Mesendoderm (in vitro differentiated cells): ENCODE measurements around the gene VTI1A.

Source experiments
- DNase-seq: peaks from one replicate; pipeline ENCODE4 v3.0.0; 2013
- H2AK5ac ChIP-seq: 2 replicates; pipeline ENCODE4 v1.6.1; 2013; ENCODE audit warnings: low read length, inconsistent platforms
- H2BK120ac ChIP-seq: 2 replicates; pipeline ENCODE4 v1.6.1; 2013; ENCODE audit warnings: low read depth, mild to moderate bottlenecking, low read length, moderate library complexity, mixed read lengths
- H2BK15ac ChIP-seq: replicated peaks from 2 replicates; pipeline ENCODE4 v1.6.1; 2013; ENCODE audit warnings: low read depth, mild to moderate bottlenecking, moderate library complexity
- H2BK5ac ChIP-seq: 2 replicates; pipeline ENCODE4 v1.6.1; 2013; ENCODE audit warnings: low read length, inconsistent platforms
- H3K18ac ChIP-seq: 2 replicates; pipeline ENCODE4 v1.6.1; 2013; ENCODE audit warnings: mild to moderate bottlenecking, low read length, mixed read lengths
- H3K23ac ChIP-seq: one replicate; pipeline ENCODE4 v1.6.1; 2013; ENCODE audit warnings: low read length
- H3K27ac ChIP-seq: 2 replicates; pipeline ENCODE4 v1.5.1; 2013; ENCODE audit warnings: low read depth, mild to moderate bottlenecking, inconsistent platforms, low read length, moderate library complexity
- H3K27me3 ChIP-seq: 2 replicates; pipeline ENCODE4 v1.6.1; 2013; ENCODE audit warnings: low read length, control low read depth, mild to moderate bottlenecking, inconsistent platforms; ENCODE audit not compliant: insufficient read depth, poor library complexity
- H3K36me3 ChIP-seq: 2 replicates; pipeline ENCODE4 v1.6.1; 2013; ENCODE audit warnings: low read length, inconsistent platforms; ENCODE audit not compliant: control insufficient read depth, insufficient read depth
- H3K4ac ChIP-seq: one replicate; pipeline ENCODE4 v1.6.1; 2013; ENCODE audit warnings: low read depth, mild to moderate bottlenecking, low read length, moderate library complexity
- H3K4me1 ChIP-seq: 2 replicates; pipeline ENCODE4 v1.6.1; 2013; ENCODE audit warnings: low read depth, low read length, inconsistent platforms; ENCODE audit not compliant: control insufficient read depth
- H3K4me2 ChIP-seq: 2 replicates; pipeline ENCODE4 v1.6.1; 2013; ENCODE audit warnings: low read length
- H3K4me3 ChIP-seq: 2 replicates; pipeline ENCODE4 v1.5.1; 2013; ENCODE audit warnings: mild to moderate bottlenecking, low read length
- H3K56ac ChIP-seq: one replicate; pipeline ENCODE4 v1.6.1; 2013; ENCODE audit warnings: low read length
- H3K79me1 ChIP-seq: 2 replicates; pipeline ENCODE4 v1.6.1; 2013; ENCODE audit warnings: low read length, inconsistent platforms
- H3K79me2 ChIP-seq: 2 replicates; pipeline ENCODE4 v1.6.1; 2013; ENCODE audit warnings: mild to moderate bottlenecking, low read length; ENCODE audit not compliant: control insufficient read depth, insufficient read depth
- H3K9ac ChIP-seq: 2 replicates; pipeline ENCODE4 v1.6.1; 2013; ENCODE audit warnings: low read length, inconsistent platforms
- H4K5ac ChIP-seq: one replicate; pipeline ENCODE4 v1.6.1; 2013; ENCODE audit warnings: low read length
- H4K8ac ChIP-seq: one replicate; pipeline ENCODE4 v1.6.1; 2013; ENCODE audit warnings: low read depth, mild to moderate bottlenecking, control low read depth, low read length, moderate library complexity
- WGBS: extraction: QIAGEN DNeasy Blood & Tissue Kit; methylation state at CpG from one replicate; pipeline ENCODE4 v1.1.7; 2013; ENCODE audit warnings: low lambda C conversion rate, missing lambda C conversion rate; ENCODE audit not compliant: insufficient coverage; ENCODE audit errors: extremely low coverage; 5-methylcytosine and 5-hydroxymethylcytosine counted together

The VTI1A gene

GRCh38 chr10:112768121-112768520, 321.1 kb downstream of the VTI1A start:
- Histone ChIP-seq H2AK5ac (no peak overlapping the region), H3K27ac (no peak overlapping the region), H3K79me2 (no peaks in the 10 kb centered on the region), H3K4me2 (no peak overlapping the region), H2BK120ac (no peak overlapping the region), H3K4me1 (peaks cover 10% of the 10 kb centered on the region), H4K8ac (no peak overlapping the region), H3K4ac (no peak overlapping the region), H3K56ac (no peak overlapping the region), H3K4me3 (no peak overlapping the region), H2BK15ac (no peak overlapping the region), H3K36me3 (no peaks in the 10 kb centered on the region), H3K23ac (no peak overlapping the region), H3K18ac (no peak overlapping the region), H3K9ac (no peak overlapping the region), H3K79me1 (no peaks in the 10 kb centered on the region), H4K5ac (no peak overlapping the region), H2BK5ac (no peak overlapping the region), H3K27me3 (no peaks in the 10 kb centered on the region)
- WGBS, result no CpG with 5 or more reads among the region's 7 CpGs
- no peak for DNase-seq

DNA sequence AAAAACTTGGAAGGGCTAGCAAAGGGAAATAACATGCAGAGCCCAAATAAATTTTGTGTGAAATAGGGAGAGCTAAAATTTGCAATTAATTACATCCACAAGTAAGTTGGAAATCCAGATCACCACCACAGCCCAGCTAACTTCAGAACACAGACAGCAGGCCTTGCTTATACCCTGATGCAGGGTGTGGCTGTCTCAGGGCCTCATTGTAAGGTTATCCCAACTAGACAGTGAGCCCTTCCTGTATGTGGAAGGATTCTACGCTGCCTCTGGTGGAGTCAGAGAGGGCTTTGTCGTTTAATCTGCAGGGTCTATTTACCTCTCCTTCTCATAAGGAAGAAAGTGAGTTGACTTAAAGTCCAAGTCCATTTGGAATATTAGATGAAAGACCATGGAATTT, 322.1 kb downstream of the VTI1A start:
- Histone ChIP-seq H3K4me2 (no peak overlapping the region), H3K23ac (no peak overlapping the region), H3K4me3 (no peak overlapping the region), H3K27me3 (no peaks in the 10 kb centered on the region), H3K18ac (no peak overlapping the region), H3K36me3 (no peaks in the 10 kb centered on the region), H4K5ac (no peak overlapping the region), H4K8ac (no peak overlapping the region), H2BK120ac (no peak overlapping the region), H2BK15ac (no peak overlapping the region), H3K9ac (no peak overlapping the region), H2BK5ac (no peak overlapping the region), H3K79me2 (no peaks in the 10 kb centered on the region), H3K56ac (no peak overlapping the region), H2AK5ac (no peak overlapping the region), H3K79me1 (no peaks in the 10 kb centered on the region), H3K4ac (no peak overlapping the region), H3K27ac (no peak overlapping the region), H3K4me1 (peaks cover 10% of the 10 kb centered on the region)
- no peak for DNase-seq
- no CpG with 5 or more reads among the region's 2 CpGs for WGBS

DNA sequence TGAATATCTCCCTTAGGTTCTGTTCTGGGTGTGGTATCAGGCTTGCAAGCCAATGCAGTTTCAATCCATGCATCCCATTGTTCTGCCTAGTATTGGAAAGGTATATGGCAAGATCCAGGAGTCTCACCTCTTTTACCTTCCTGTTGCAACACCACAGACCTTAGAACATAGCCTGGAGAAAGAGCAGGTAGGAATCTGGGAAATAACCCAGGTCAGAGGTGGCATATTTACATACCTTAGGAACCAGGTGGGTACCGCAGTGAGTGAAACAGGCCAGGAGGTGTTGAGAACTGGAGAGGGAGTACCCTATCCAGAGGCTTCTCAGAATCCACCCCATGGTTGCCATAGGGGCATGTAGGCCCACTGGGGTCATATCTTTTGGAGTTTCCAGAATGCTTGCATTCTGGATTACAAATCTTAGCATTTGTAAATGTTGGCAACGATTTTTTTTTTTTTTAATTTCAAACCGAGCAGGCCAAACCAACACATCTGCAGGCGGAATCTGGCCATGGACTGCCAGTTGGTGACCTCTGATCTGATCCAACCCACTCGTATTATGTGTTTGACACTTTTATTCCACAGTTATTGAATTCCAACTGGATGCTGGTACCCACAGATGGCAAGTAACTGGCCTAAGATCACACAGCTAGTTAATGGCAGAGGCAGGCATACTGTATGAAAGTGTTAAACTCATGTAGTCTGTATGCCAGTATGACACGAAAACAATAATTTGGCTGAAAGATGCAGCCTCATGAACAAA, 322.8 kb downstream of the VTI1A start:
- Histone ChIP-seq H3K9ac (no peak overlapping the region), H3K79me2 (no peaks in the 10 kb centered on the region), H4K5ac (no peak overlapping the region), H2AK5ac (no peak overlapping the region), H3K4ac (no peak overlapping the region), H3K27me3 (no peaks in the 10 kb centered on the region), H3K18ac (no peak overlapping the region), H3K56ac (no peak overlapping the region), H4K8ac (no peak overlapping the region), H3K36me3 (no peaks in the 10 kb centered on the region), H3K4me3 (no peak overlapping the region), H2BK5ac (no peak overlapping the region), H3K79me1 (no peaks in the 10 kb centered on the region), H3K4me2 (no peak overlapping the region), H3K27ac (no peak overlapping the region), H3K23ac (no peak overlapping the region), H2BK15ac (no peak overlapping the region), H2BK120ac (no peak overlapping the region), H3K4me1 (peaks cover 10% of the 10 kb centered on the region)
- no peak for DNase-seq
- no CpG with 5 or more reads among the region's 6 CpGs for WGBS

DNA sequence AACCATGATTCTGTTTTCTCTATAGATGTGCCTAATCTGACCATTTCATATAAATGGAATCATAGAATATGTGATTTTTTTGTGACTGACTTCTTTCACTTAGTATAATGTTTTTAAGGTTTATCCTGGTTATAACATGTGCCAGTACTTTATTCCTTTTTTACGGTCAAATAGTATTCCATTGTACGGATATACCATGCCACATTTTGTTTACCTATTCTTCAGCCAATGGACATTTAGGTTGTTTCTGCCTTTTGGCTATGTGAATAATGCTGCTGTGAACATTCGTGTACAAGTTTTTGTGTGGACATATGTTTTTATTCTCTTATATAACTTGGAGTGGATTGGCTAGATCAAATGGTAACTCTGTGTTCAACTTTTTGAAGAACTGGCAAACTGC, 324.7 kb downstream of the VTI1A start:
- H3K9ac ChIP-seq, result no peak overlapping the region
- DNase-seq, result no peak

DNA sequence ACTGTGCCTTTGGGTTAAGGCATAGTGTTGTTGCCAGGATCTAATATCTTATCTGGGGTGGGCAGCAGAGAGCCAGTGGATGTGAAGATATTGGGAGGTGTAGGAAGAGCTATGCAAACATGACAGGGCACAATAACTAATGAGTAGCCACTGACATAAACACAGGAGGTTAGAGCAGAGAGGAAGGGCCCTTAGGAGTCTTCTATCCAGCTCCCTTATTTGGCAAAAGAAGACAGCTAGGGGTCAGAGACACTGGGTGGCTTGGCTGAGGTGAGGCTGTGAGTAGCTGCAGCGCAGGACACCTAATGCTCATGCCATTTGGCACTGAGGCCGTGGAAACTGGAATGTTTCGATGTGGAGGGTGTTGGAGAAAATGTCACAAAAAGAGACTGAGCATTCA, 326.8 kb downstream of the VTI1A start:
- H3K4ac ChIP-seq, result no peak overlapping the region
- H3K56ac ChIP-seq, result no peak overlapping the region
- H3K4me3 ChIP-seq, result no peak overlapping the region
- H3K79me2 ChIP-seq, result no peaks in the 10 kb centered on the region
- H2BK5ac ChIP-seq, result no peak overlapping the region
- H3K4me2 ChIP-seq, result no peak overlapping the region
- no peak overlapping the region for H2BK120ac ChIP-seq
- no peak overlapping the region for H3K27ac ChIP-seq
- H3K36me3 ChIP-seq, result no peaks in the 10 kb centered on the region
- no peak overlapping the region for H3K9ac ChIP-seq
- H4K8ac ChIP-seq, result no peak overlapping the region
- H3K23ac ChIP-seq, result no peak overlapping the region
- no peak overlapping the region for H3K18ac ChIP-seq
- no CpG with 5 or more reads among the region's 3 CpGs for WGBS
- no peaks in the 10 kb centered on the region for H3K27me3 ChIP-seq
- no peak overlapping the region for H2AK5ac ChIP-seq
- no peaks in the 10 kb centered on the region for H3K79me1 ChIP-seq
- H2BK15ac ChIP-seq, result no peak overlapping the region
- H4K5ac ChIP-seq, result no peak overlapping the region
- no peak for DNase-seq
- H3K4me1 ChIP-seq, result no peaks in the 10 kb centered on the region

More for the DNA sequence above, 324.7 kb downstream of the VTI1A start:
- H2BK5ac ChIP-seq, result no peak overlapping the region
- no peak overlapping the region for H2BK15ac ChIP-seq
- no peak overlapping the region for H2AK5ac ChIP-seq
- no peak overlapping the region for H3K4me2 ChIP-seq
- no peak overlapping the region for H4K8ac ChIP-seq
- H3K4ac ChIP-seq, result no peak overlapping the region
- no CpG with 5 or more reads among the region's 3 CpGs for WGBS
- H2BK120ac ChIP-seq, result no peak overlapping the region
- H3K27me3 ChIP-seq, result no peaks in the 10 kb centered on the region
- no peak overlapping the region for H4K5ac ChIP-seq
- H3K79me1 ChIP-seq, result no peaks in the 10 kb centered on the region
- H3K23ac ChIP-seq, result no peak overlapping the region
- peaks cover 6% of the 10 kb centered on the region for H3K4me1 ChIP-seq
- no peaks in the 10 kb centered on the region for H3K36me3 ChIP-seq
- H3K27ac ChIP-seq, result no peak overlapping the region
- no peaks in the 10 kb centered on the region for H3K79me2 ChIP-seq
- H3K4me3 ChIP-seq, result no peak overlapping the region
- no peak overlapping the region for H3K18ac ChIP-seq
- no peak overlapping the region for H3K56ac ChIP-seq

GRCh38 chr10:112774210-112774609, 327.2 kb downstream of the VTI1A start:
- H3K4me1 ChIP-seq, result peaks cover 3% of the 10 kb centered on the region
- H3K79me2 ChIP-seq, result no peaks in the 10 kb centered on the region
- H4K8ac ChIP-seq, result no peak overlapping the region
- H3K9ac ChIP-seq, result no peak overlapping the region
- no peaks in the 10 kb centered on the region for H3K36me3 ChIP-seq
- no peak overlapping the region for H3K18ac ChIP-seq
- no peak overlapping the region for H3K27ac ChIP-seq
- H3K23ac ChIP-seq, result no peak overlapping the region
- no peak overlapping the region for H2BK15ac ChIP-seq
- no peak overlapping the region for H3K4ac ChIP-seq
- H3K4me2 ChIP-seq, result no peak overlapping the region
- no peaks in the 10 kb centered on the region for H3K79me1 ChIP-seq
- no peak overlapping the region for H4K5ac ChIP-seq
- DNase-seq, result no peak
- H3K56ac ChIP-seq, result no peak overlapping the region
- H3K27me3 ChIP-seq, result no peaks in the 10 kb centered on the region
- H2BK120ac ChIP-seq, result no peak overlapping the region
- no peak overlapping the region for H3K4me3 ChIP-seq
- no peak overlapping the region for H2AK5ac ChIP-seq
- WGBS, result no CpG with 5 or more reads among the region's 1 CpG
- H2BK5ac ChIP-seq, result no peak overlapping the region
